Thyroid gland (tissue), 4 donors: ENCODE results near the gene TOLLIP. TPM values are rescaled to one million over a fixed set of nuclear protein-coding genes. Genes with fewer than 3 reads are reported as not detected.

ENCODE experiments used
- DNase-seq, 2 donors: peaks; one replicate each; pipeline ENCODE4 v3.0.0-alpha.2; 2019
- H3K27ac ChIP-seq, 3 donors: fragments of 200-600 bp; sonication (generic); 1 replicate in 2 of 3; 2 replicates in 1 of 3; pipeline ENCODE4 v1.5.1; 2016 to 2019; ENCODE audit warnings: mild to moderate bottlenecking in 1 of 3, moderate library complexity in 1 of 3
- H3K27me3 ChIP-seq: fragments of 200-600 bp; sonication (generic); one replicate; pipeline ENCODE4 v1.5.1; 2019
- H3K36me3 ChIP-seq, 2 donors: fragments of 200-600 bp; sonication (generic); one replicate each; pipeline ENCODE4 v1.5.1; 2016 to 2019
- H3K4me1 ChIP-seq, 2 donors: fragments of 200-600 bp; sonication (generic); one replicate each; pipeline ENCODE4 v1.5.1; 2017 to 2019
- H3K4me3 ChIP-seq, 3 donors: fragments of 200-600 bp; sonication (generic); replicated peaks in 1 of 3; 1 replicate in 2 of 3; 2 replicates in 1 of 3; pipeline ENCODE4 v1.5.1; 2016; ENCODE audit warnings: mild to moderate bottlenecking in 1 of 3
- H3K9me3 ChIP-seq: fragments of 200-600 bp; sonication (generic); one replicate; pipeline ENCODE4 v1.5.1; 2017
- POLR2A ChIP-seq, 2 donors: fragments of 450-650 bp; IDR thresholded peaks; one replicate each; pipeline ENCODE4 v1.6.1; 2017; ENCODE audit warnings: antibody characterized with exemption in 2 of 2, mild to moderate bottlenecking in 2 of 2, moderate library complexity in 1 of 2
- WGBS, 2 donors: methylation state at CpG; one replicate each; pipeline ENCODE4 v1.1.5; 2017; 5-methylcytosine and 5-hydroxymethylcytosine counted together
- intact Hi-C: fragments of 100-400 bp; cut with DNase I; formaldehyde crosslinking; loops from one replicate; pipeline ENCODE4 v1.15.1; 2023
- total RNA-seq, 4 donors: library from RNA; depleted of rRNA; stranded (reverse); fragments of >200 nt; gene quantifications; one replicate each; pipeline ENCODE4 v1.2.3, GENCODE V29; 2016
- TF ChIP-seq, protein P1 (sequence below), 6 experiments: fragments of 200-600 bp in 3 of 6; fragments of 450-650 bp in 3 of 6; sonication (generic) in 3 of 6; IDR thresholded peaks; one replicate each; pipeline ENCODE4 v1.5.1; 2016 to 2019; ENCODE audit warnings: antibody characterized with exemption in 6 of 6, mild to moderate bottlenecking in 2 of 6, inconsistent platforms in 1 of 6, moderate library complexity in 1 of 6

TOLLIP gene
- total RNA-seq, 4 donors from 2014 or later: 37.1 to 74.4 (median 65.7) TPM

- Histone ChIP-seq H3K27me3 (no peaks in the 10 kb centered on the region), H3K4me1 (peaks cover 0 to 4% of the 10 kb centered on the region in 2 donors), H3K27ac (no peak overlapping the region), H3K9me3 (no peaks in the 10 kb centered on the region), H3K36me3 (peaks cover 22 to 35% of the 10 kb centered on the region in 2 donors), H3K4me3 (no peak overlapping the region)
- no peak for TF ChIP-seq POLR2A (IDR thresholded peaks at IDR 0.05)
- TF ChIP-seq, protein P1, sequence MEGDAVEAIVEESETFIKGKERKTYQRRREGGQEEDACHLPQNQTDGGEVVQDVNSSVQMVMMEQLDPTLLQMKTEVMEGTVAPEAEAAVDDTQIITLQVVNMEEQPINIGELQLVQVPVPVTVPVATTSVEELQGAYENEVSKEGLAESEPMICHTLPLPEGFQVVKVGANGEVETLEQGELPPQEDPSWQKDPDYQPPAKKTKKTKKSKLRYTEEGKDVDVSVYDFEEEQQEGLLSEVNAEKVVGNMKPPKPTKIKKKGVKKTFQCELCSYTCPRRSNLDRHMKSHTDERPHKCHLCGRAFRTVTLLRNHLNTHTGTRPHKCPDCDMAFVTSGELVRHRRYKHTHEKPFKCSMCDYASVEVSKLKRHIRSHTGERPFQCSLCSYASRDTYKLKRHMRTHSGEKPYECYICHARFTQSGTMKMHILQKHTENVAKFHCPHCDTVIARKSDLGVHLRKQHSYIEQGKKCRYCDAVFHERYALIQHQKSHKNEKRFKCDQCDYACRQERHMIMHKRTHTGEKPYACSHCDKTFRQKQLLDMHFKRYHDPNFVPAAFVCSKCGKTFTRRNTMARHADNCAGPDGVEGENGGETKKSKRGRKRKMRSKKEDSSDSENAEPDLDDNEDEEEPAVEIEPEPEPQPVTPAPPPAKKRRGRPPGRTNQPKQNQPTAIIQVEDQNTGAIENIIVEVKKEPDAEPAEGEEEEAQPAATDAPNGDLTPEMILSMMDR (IDR thresholded peaks at IDR 0.05): no peak
- no peak for DNase-seq
- intact Hi-C loops: no loop called here
- 92 to 94% methylated on average over 31 to 33 of the region's 40 CpGs for WGBS, 2 donors
Measured at GRCh38 chr11:1278766-1279673, 30.4 kb downstream of the TOLLIP start.

- Histone ChIP-seq H3K27me3 (no peaks in the 10 kb centered on the region), H3K27ac (no peak overlapping the region), H3K4me1 (peaks cover 0 to 4% of the 10 kb centered on the region in 2 donors), H3K4me3 (no peak overlapping the region), H3K9me3 (no peaks in the 10 kb centered on the region), H3K36me3 (peaks cover 18 to 35% of the 10 kb centered on the region in 2 donors)
- 87 to 90% methylated on average over 4 to 19 of the region's 27 CpGs for WGBS, 2 donors
- DNase-seq: no peak
- intact Hi-C loops: no loop called here
- TF ChIP-seq POLR2A (IDR thresholded peaks at IDR 0.05): no peak
- TF ChIP-seq, protein P1 (IDR thresholded peaks at IDR 0.05): no peak
Measured at GRCh38 chr11:1277936-1278512, 31.4 kb downstream of the TOLLIP start.

GRCh38 chr11:1276866-1277615, 32.4 kb downstream of the TOLLIP start:
- Histone ChIP-seq H3K4me1 (peaks cover 0 to 4% of the 10 kb centered on the region in 2 donors), H3K27ac (no peak overlapping the region), H3K4me3 (no peak overlapping the region), H3K36me3 (peaks cover 18 to 35% of the 10 kb centered on the region in 2 donors), H3K9me3 (no peaks in the 10 kb centered on the region), H3K27me3 (no peaks in the 10 kb centered on the region)
- intact Hi-C loops: no loop called here
- TF ChIP-seq POLR2A (IDR thresholded peaks at IDR 0.05): no peak
- TF ChIP-seq, protein P1 (IDR thresholded peaks at IDR 0.05): no peak
- WGBS, 2 donors: 93% methylated on average over 32 to 37 of the region's 37 CpGs
- no peak for DNase-seq

- H3K36me3 ChIP-seq: peaks cover 18 to 30% of the 10 kb centered on the region in 2 donors
- intact Hi-C loops: no loop called here
- no peaks in the 10 kb centered on the region for H3K27me3 ChIP-seq
- WGBS, 2 donors: 89 to 90% methylated on average over 30 to 32 of the region's 32 CpGs
- no peaks in the 10 kb centered on the region for H3K4me1 ChIP-seq
- H3K9me3 ChIP-seq: no peaks in the 10 kb centered on the region
- peak in 1 of 2 donors; percentile 26 for DNase-seq
- no peak overlapping the region for H3K27ac ChIP-seq
- no peak for TF ChIP-seq POLR2A (IDR thresholded peaks at IDR 0.05)
- TF ChIP-seq, protein P1 (IDR thresholded peaks at IDR 0.05): no peak
- H3K4me3 ChIP-seq: no peak overlapping the region
Measured at GRCh38 chr11:1276041-1276790, 33.2 kb downstream of the TOLLIP start.
